Spleen (tissue), 7 donors: ENCODE data around the gene RASSF10.

Experiments
- CTCF ChIP-seq, 11 experiments: fragments of 200-600 bp in 7 of 11; fragments of 450-650 bp in 4 of 11; sonication (generic) in 4 of 11; IDR thresholded peaks in 8 of 11; conservative IDR thresholded peaks in 3 of 11; 1 replicate in 7 of 11; 2 replicates in 4 of 11; pipeline versions ENCODE4 v1.4.0 to v1.8.0; 2016 to 2021; ENCODE audit warnings: antibody characterized with exemption in 11 of 11, inconsistent platforms in 4 of 11, mild to moderate bottlenecking in 1 of 11
- POLR2AphosphoS5 ChIP-seq, 3 donors: sonication (generic); formaldehyde crosslinking; IDR thresholded peaks; one replicate each; pipeline ENCODE4 v1.5.1; 2017; ENCODE audit warnings: antibody characterized with exemption in 3 of 3
- donor health status: DM: no; HTN: no; CAD: no; lungs with moderate emphysema.
- donor health status: DM: no; HTN: no; CAD: no.
- donor health status: DM: no; HTN: no; CAD: no.

GRCh38 chr11:12964650-12965049 is 44.5 kb upstream of the RASSF10 start:
- TF ChIP-seq CTCF (IDR thresholded peaks at IDR 0.05 in 8 of 11, conservative IDR thresholded peaks at IDR 0.05 in 3 of 11) (no peak), POLR2AphosphoS5 (IDR thresholded peaks at IDR 0.05) (no peak)
